ENCODE data around the gene GSN.

Gene GSN

DNA sequence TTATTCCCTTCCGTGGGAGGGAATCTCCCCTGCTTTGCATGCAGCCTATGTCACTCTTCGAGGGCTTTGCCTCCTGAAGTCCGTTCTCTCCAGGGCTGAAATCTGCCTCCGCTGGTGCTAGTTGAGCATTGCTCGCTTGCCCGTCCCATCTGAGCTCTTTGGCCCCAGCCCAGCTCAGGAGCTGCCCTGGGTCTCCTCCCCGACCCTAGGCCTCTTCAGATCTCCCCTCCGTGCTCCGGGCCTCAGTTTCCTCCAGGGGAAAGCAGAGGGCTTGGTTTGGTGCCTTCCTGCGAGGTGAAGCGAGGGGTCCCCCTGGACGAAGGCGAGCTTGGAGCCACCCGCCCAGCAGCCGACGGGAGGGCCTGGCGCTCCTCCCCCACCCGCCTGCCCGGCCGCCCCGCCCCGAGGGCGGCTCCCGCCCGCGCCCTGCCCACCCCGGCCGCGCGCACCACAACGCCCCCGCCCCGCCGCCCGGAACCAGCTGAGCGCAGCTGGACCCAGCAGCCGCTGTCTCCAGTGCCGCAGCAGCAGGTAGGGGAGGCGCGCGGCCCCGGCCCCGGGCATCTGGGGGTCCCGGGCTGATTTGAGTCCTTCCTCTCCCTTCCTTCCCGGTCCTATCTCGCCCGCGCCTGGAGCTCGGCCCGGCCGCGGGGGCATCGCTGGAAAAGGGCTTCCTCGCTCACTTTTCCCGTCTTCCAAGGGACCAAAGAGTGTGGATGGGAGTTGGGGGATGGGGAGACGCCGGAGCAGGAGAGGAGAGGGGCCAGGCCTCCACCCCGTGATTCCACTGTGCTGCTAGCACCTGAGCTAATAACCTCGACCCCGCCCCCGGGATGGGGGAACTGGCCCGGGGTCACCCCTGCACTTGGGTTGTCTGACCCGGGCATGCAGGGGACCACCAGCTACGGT, at the start of gene GSN:
Gene GSN, plus strand, starts transcription at position 474 of the 909 bp plus-strand sequence. CDS start 33,810 bp downstream, outside the sequence.
- DNase-seq (ENCODE audit: low spot score), result peak; percentile 89

GRCh38 chr9:121218357-121219027, 49.5 kb upstream of the GSN start:
- DNase-seq (ENCODE audit: low spot score), result no peak

DNA sequence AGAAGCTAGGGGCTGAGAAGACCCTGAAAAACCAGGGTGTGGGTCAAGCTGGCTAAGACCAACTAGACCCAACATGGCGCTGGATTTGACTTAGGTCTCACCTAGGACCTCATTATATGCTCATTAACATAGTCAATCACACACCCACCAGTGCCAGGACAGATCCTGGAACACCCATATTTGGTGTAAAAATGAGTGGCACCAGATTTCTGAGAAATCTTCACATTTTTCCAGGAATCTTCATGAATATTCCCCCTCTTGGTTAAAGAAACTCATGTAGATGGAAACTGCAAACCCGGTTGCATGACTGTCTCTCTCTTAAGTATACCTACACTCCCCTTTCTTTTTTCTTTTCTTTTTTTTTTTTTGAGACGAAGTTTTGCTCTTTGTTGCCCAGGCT, 48.4 kb upstream of the GSN start:
- no peak for DNase-seq (ENCODE audit: low spot score)

- no peak for DNase-seq (ENCODE audit: low spot score)
These were observed 46.8 kb upstream of the GSN start for GRCh38 chr9:121220996-121221663.

DNA sequence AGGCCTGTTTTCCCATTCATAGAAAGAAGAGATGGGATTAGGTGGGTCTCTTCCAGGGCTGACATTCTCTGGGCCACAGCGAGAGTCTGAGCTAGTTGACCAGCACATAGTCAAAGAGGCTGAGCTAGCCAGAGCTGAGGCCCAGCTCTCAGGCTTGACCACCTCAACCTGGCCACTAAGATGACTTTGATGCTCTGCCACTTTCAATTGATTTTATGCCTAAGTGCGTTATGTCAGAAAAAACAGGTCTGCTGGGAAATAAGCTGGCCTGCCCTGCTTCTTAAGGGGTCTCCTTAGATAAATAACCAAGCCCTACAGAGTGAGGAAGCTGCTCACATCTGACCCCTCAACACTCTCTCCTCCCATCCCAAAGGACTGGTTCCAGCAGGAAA, 46.3 kb upstream of the GSN start:
- no peak for DNase-seq (ENCODE audit: low spot score)

DNA sequence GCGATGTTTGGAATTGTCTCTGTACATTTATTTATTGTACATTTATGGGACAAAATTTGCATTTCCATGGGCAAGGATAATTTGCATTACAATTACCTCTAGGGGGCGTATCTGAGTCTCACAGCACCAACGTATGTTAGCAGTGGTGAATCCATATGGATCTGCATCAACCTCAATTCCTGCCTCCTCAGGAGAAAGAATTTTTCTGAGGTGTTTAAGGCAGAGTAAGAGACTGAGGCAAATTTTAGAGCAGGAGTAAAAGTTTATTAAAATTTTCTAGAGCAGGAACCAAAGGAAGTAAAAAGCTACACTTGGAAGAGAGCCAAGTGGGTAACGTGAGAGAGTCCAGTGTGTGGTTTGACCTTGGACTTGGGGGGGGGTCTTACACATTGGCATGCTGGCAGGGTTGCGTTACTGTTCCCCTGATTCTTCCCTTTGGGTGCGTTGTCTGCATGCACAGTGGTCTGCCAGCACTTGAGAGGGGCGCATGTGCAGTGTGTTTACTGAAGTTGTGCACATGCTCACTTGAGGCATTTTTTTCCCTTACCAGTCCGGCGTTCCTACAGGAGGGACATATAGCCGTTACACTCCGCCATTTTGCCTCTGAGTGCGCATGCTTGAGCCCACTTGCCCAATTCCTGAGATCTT, 45.3 kb upstream of the GSN start:
- DNase-seq (ENCODE audit: low spot score), result peak; percentile 44

- peak; percentile 83 for DNase-seq (ENCODE audit: low spot score)
These were observed 42.7 kb upstream of the GSN start for GRCh38 chr9:121225240-121225639.

DNA sequence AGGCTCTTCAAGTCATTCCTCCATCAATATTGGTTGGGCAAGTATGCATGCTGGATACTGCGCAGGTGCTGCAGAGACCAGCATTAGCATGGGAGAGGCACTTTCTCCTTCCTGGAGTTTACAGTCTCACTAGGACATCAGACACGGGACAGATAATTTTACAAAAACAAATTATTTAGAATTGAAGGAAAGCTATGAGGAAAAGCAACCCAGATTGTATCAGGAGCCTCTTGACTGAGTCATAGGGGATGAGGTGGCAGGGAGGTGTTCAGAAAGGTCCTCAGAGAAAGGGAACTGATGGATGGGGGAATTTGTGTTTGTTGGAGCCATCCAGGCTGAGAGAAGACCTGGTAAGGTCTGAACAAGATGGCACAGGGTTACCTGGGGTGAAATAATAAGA, 41.8 kb upstream of the GSN start:
- DNase-seq (ENCODE audit: low spot score), result no peak

GRCh38 chr9:121227862-121228261, 40.1 kb upstream of the GSN start:
- DNase-seq (ENCODE audit: low spot score), result no peak

DNA sequence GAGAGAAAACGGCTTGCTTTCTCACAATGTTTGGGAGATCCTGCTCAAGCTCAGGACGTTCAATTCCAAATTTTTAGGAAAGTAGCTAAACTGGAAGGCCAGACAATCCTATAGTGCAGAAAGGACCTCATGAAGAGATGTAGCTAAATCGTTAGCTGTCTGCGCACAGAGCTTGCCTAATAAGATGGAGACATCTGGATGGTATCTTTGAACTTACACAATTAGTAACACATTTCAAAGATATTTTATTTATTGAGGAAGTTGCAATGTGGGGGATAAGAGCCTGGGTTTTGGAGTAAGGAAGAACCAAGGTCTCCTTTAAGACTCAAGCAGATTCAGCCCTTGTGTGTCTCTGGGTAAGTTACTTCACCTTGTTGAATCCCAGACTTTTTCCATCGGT, 37.7 kb upstream of the GSN start:
- DNase-seq (ENCODE audit: low spot score), result no peak

DNA sequence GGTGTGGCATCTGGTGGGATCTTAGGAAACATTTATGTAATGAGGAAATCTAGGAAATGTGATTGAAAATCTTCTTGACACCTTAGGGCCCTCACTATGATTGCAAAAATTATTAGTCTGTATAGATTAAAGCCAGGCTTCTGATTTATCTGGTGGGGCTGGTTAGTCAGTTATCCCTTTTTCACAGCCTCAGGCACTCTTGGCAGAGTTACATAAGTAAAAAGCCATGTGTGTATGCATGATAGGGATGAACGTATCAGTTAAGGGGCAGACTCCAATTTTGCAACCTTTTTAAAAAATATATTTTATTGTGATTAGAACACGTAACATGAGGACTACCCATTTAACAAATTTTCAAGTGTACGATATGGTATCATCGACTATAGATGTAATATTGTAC, 35.7 kb upstream of the GSN start:
- no peak for DNase-seq (ENCODE audit: low spot score)

DNA sequence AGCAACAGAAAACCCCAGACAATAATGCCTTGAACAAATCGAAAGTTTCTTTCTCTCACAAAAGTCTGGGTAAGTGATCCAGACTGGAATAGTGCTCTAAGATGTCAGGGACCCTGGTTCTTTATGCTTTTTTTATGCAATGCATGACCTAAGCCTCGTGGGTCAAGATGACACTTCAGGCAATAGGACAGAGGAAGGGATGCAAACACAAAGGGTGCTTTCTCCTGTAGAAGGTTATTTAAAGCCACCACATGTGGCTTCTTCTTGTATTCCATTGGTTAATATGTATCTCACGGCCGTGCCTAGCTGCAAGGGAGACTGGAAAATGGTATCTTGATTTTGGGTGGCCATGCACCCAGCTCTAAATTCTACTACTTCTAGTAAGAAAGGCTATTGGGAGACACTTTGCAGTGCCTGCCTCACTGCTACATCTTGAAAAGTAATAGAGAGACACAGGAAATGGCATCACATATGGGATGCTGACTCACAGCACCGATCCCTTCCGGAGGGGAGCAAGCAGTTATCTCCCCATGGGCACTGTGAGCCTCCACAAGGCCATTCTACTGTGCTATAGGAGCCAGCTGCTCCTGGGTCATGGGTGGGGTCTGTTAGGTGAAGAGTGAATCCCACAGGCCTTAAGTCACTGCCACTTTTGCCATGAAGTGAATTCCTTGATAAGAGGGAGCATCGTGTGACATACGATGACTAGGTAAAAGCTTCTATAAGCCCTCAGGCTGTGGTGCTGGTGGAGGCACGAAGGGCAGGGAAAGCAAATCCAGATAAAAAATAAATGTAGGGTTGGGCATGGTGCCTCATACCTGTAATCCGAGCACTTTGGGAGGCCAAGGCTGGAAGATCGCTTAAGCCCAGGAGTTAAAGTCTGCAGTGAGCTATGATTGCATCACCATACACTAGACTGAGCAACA, 33.8 kb upstream of the GSN start:
- DNase-seq (ENCODE audit: low spot score), result no peak

DNA sequence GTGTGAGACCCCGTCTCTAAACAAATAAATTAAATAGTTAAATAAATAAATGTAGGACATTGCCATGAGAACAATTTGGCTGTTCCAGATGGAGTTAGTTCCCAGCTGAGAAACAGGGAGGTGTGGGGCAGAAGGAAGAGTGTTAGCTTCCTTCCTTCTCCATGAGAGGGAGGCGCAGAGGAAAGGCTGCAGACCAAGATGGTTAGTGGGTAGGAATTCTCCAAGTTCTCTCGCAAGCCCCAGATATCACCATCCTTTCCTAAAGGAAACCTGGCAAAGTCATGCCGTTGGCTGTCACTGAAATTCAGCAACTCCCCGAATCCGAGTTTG, 33.2 kb upstream of the GSN start:
- DNase-seq (ENCODE audit: low spot score), result no peak

DNA sequence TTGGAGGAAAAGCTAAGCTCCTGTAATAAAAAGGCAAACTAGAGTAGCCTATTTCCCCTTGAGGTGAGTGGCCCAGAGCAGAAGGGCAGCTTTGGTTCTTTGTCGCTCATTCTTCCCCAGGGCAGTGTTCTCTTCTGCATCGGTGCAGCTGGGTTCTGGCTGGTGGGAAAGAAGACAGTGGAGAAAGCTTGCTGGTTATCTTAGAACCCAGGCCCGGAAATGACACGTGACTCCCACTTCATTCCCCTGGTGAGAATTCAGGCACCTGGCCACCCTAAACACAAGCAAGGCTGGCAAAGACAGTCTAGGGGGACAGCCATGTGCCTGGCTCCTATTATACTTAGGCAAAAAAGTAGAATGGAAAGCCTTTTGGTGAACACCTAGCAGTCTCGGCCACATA, 32.5 kb upstream of the GSN start:
- no peak for DNase-seq (ENCODE audit: low spot score)

DNA sequence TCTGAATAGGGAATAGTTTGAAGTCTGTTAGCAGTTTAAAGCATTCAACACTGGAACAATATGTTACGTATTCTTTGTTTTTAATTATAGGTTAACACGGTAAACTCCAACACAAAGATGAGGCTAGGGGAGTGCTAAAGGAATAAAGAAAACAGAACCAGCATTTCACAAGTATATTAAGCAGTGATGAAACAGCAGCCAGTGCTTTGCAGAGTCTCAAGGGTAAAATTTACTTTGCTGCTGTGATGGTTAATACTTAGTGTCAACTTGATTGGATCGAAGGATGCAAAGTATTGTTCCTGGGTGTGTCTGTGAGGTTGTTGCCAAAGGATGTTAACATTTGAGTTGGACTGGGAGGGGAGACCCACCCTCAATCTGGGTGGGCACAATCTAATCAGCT, 30.0 kb upstream of the GSN start:
- no peak for DNase-seq (ENCODE audit: low spot score)

DNA sequence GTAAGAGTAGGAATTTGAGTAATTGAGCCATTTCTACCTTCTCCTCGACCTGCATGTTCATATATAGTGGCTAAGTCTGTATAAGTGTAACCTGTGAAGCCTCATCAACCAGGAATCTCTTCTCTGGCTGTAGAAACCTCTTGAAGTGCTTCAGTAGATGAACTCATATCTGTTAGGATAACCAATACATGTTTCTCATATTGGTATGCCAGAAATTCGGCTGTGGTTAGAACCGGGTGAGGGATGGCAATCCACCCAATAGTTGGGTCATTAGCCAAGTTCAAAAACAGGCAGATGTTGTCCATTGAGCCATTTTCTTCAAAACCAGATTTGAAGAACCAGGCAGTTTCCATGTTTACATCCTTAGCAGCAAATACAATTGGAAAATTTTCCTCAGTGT, 28.9 kb upstream of the GSN start:
- DNase-seq (ENCODE audit: low spot score), result no peak

DNA sequence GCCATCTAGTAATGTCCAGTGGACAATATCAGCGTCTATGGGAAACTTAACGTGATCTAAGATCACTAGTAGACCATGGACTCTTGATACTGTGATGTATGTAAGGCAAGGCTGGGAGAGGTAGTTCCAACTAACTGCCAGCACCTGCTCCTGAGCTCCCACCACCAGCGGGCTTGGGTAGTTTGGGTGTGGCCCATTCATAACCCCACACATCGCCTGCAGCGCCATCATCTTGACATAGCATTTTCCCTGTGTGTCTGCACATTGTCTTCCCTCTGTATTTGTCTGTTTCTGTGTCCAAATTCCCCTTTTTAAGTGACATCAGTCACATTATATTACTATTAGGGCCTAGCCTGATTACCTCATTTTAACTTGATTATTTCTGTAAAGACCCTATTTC, 28.1 kb upstream of the GSN start:
- DNase-seq (ENCODE audit: low spot score), result no peak

GRCh38 chr9:121240472-121241135, 27.4 kb upstream of the GSN start:
- DNase-seq (ENCODE audit: low spot score), result no peak

DNA sequence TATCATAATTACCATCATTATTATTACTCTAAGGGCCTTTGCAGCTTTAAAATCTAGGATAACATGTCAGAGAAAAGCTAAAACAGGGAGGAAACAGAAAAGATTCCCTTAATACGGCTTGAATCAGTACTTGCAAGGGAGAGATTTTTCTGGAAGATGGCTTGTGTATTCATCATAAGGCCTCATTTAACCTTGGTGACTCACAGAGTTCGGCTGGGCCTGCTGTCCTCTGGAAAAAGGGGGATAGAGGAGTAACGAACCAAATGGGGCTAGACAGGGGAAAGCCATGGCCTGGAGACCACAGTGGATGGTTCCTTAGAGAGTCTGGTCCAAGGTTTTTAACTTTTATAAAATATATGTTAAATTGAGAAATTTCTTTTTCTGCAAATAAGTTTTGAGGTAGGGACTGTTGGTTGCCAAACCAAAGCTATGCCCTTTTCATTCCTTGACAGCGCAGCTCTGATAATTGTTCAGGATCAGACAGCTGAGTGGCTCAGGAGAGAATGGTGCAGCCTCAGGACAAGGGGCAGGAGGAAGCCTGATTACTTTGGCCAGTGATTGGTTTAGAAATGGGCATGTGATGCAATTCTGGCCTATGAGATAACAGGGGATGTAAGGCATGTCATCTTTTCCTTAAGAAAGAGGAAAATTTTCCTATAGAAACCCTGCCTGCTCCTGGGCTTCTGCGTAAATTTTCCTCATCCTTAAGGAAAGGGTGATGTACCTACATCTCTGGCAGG, 25.6 kb upstream of the GSN start:
- DNase-seq (ENCODE audit: low spot score), result no peak

GRCh38 chr9:121242959-121243346, 25.0 kb upstream of the GSN start:
- no peak for DNase-seq (ENCODE audit: low spot score)
